Middle frontal gyrus (tissue), 1 donor: ENCODE data around the gene PTGR3.

Source experiments
- DNase-seq: peaks from one replicate; pipeline ENCODE4 v3.0.0-alpha.2; 2015; ENCODE audit warnings: low spot score; ENCODE audit errors: extremely low spot score

PTGR3 gene

GRCh38 chr18:75238100-75238499 lies 29.2 kb upstream of the PTGR3 start:
- peak; percentile 33 for DNase-seq

- no peak for DNase-seq
Observed at GRCh38 chr18:75235896-75236295, 27.0 kb upstream of the PTGR3 start.

GRCh38 chr18:75234901-75235300 lies 26.0 kb upstream of the PTGR3 start:
- DNase-seq: no peak

- DNase-seq: no peak
Observed at GRCh38 chr18:75231053-75231406, 22.1 kb upstream of the PTGR3 start.

- no peak for DNase-seq
Observed at GRCh38 chr18:75230163-75231052, 21.5 kb upstream of the PTGR3 start.

- DNase-seq: no peak
Observed at GRCh38 chr18:75229437-75229836, 20.5 kb upstream of the PTGR3 start.

- DNase-seq: no peak
Observed at GRCh38 chr18:75228967-75229366, 20.0 kb upstream of the PTGR3 start.

GRCh38 chr18:75227535-75228296 lies 18.8 kb upstream of the PTGR3 start:
- no peak for DNase-seq

GRCh38 chr18:75226956-75227316 lies 18.0 kb upstream of the PTGR3 start:
- no peak for DNase-seq

- no peak for DNase-seq
Observed at GRCh38 chr18:75226286-75226955, 17.5 kb upstream of the PTGR3 start.

- DNase-seq: no peak
Observed at GRCh38 chr18:75223687-75224347, 14.9 kb upstream of the PTGR3 start.

GRCh38 chr18:75222407-75222806 lies 13.5 kb upstream of the PTGR3 start:
- no peak for DNase-seq

GRCh38 chr18:75221897-75222296 lies 13.0 kb upstream of the PTGR3 start:
- DNase-seq: no peak

- no peak for DNase-seq
Observed at GRCh38 chr18:75221397-75221796, 12.5 kb upstream of the PTGR3 start.

GRCh38 chr18:75220551-75221355 lies 11.8 kb upstream of the PTGR3 start:
- no peak for DNase-seq

- DNase-seq: no peak
Observed at GRCh38 chr18:75219745-75220375, 10.9 kb upstream of the PTGR3 start.

- no peak for DNase-seq
Observed at GRCh38 chr18:75218065-75218923, 9.4 kb upstream of the PTGR3 start.

- no peak for DNase-seq
Observed at GRCh38 chr18:75216911-75217689, 8.2 kb upstream of the PTGR3 start.
